A549 (cell line): Measurements from ENCODE around the gene ARHGAP22.

ENCODE experiments used
- BHLHE40 ChIP-seq: IDR thresholded peaks from 2 replicates; pipeline ENCODE4 v1.6.1; 2012; ENCODE audit warnings: low read depth, low read length, inconsistent platforms
- CEBPB ChIP-seq, 2 experiments: fragments of >200 bp in 1 of 2; sonication (Bioruptor Twin) in 1 of 2; formaldehyde crosslinking in 1 of 2; IDR thresholded peaks; 2 replicates each; pipeline ENCODE4 v1.6.1; 2012 to 2016
- CTCF ChIP-seq: fragments of >200 bp; sonication (Bioruptor Twin); formaldehyde crosslinking; IDR thresholded peaks from 3 replicates; pipeline ENCODE4 v1.5.1; 2016
- EP300 ChIP-seq, 2 experiments: fragments of >200 bp; sonication (Bioruptor Twin); formaldehyde crosslinking; IDR thresholded peaks; 2 replicates in 1 of 2; 3 replicates in 1 of 2; pipeline ENCODE4 v1.6.1; 2016 to 2017
- ESRRA ChIP-seq: fragments of 150-350 bp; IDR thresholded peaks from 2 replicates; pipeline ENCODE4 v1.6.1; 2014; ENCODE audit warnings: mild to moderate bottlenecking, low read length, borderline replicate concordance
- KDM1A ChIP-seq: fragments of 200-600 bp; sonication (generic); IDR thresholded peaks from 2 replicates; pipeline ENCODE4 v1.6.1; 2016; ENCODE audit warnings: low read depth, mild to moderate bottlenecking
- MAFK ChIP-seq: fragments of 450-650 bp; IDR thresholded peaks from 2 replicates; pipeline ENCODE4 v1.6.1; 2014; ENCODE audit not compliant: partially characterized antibody
- MAX ChIP-seq: IDR thresholded peaks from 2 replicates; pipeline ENCODE4 v1.6.1; 2012
- POLR2A ChIP-seq: IDR thresholded peaks from 2 replicates; pipeline ENCODE4 v1.6.1; 2012; ENCODE audit warnings: mild to moderate bottlenecking, low read length
- REST ChIP-seq: fragments of 200-600 bp; sonication (generic); IDR thresholded peaks from 2 replicates; pipeline ENCODE4 v1.6.1; 2016; ENCODE audit warnings: antibody characterized with exemption, mild to moderate bottlenecking, moderate library complexity
- SMC3 ChIP-seq: fragments of >200 bp; sonication (Bioruptor Twin); formaldehyde crosslinking; IDR thresholded peaks from 3 replicates; pipeline ENCODE4 v1.6.1; 2018; ENCODE audit warnings: inconsistent platforms
- ZC3H11A ChIP-seq: fragments of 450-650 bp; IDR thresholded peaks from 2 replicates; pipeline ENCODE4 v1.6.1; 2014; ENCODE audit warnings: antibody characterized with exemption, mild to moderate bottlenecking
- ZFP36 ChIP-seq: fragments of 450-650 bp; IDR thresholded peaks from 2 replicates; pipeline ENCODE4 v1.6.1; 2014; ENCODE audit warnings: borderline replicate concordance; ENCODE audit not compliant: partially characterized antibody

- TF ChIP-seq ZFP36 (no peak), CTCF (no peak), SMC3 (no peak), REST (no peak), MAFK (no peak), KDM1A (no peak), BHLHE40 (no peak), CEBPB (IDR thresholded peaks at IDR 0.05) (no peak), ESRRA (no peak), POLR2A (no peak), EP300 (IDR thresholded peaks at IDR 0.05) (no peak), ZC3H11A (no peak), MAX (no peak)
These were observed 130.0 kb downstream of the ARHGAP22 start for GRCh38 chr10:48474765-48475365.
